ENCODE data around the gene SHC4. TPM values are rescaled to one million over a fixed set of nuclear protein-coding genes. Genes with fewer than 3 reads are reported as not detected.

SHC4 gene
- polyA plus RNA-seq, 1 of the 3 experiments (the other 2 are of a cell fraction) = 1.6 TPM

DNA sequence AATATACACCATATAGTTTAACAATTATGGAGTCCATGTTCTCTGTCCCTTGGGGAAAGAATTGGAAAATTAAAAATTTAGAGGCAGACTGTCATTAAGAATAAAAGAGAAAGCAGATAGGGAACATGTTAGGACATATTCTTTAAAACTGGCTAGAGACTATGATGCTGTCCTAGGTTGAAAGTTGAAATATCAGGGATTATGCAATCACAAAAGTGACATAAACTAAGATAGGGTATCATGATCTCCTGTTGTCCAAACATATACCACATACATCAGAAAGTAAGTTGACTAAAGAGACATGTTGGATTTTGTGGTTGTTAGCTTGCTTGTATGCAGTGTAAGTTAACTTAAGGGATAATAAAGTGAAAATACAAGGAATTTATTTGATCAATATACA lies 95.7 kb downstream of the SHC4 start (continued):
- no peak for TF ChIP-seq TEAD4 (IDR thresholded peaks at IDR 0.05; ENCODE audit: borderline replicate concordance, insufficient read depth)
- no peak for TF ChIP-seq NRF1 (IDR thresholded peaks at IDR 0.05; ENCODE audit: low read depth, low read length)
- TF ChIP-seq USF1 (IDR thresholded peaks at IDR 0.05; ENCODE audit: borderline replicate concordance, low read depth) = no peak
- TF ChIP-seq GATA2 (CRISPR knock-in tag; IDR thresholded peaks at IDR 0.05) = no peak

GRCh38 chr15:48866141-48866563 lies 97.6 kb downstream of the SHC4 start:
- Histone ChIP-seq H3K9me3 (no peaks in the 10 kb centered on the region), H3K36me3 (replicated peaks in 1 of 2; ENCODE audit: control insufficient read depth in 1 of 2, insufficient read depth in 2 of 2, low read length in 1 of 2) (no peaks in the 10 kb centered on the region), H3K27me3 (ENCODE audit: insufficient read depth) (no peaks in the 10 kb centered on the region), H3K27ac (ENCODE audit: low read depth in 2 of 2, low read length in 1 of 2) (peak overlapping the region; percentile 65 to 84; a peak in 3 of 4 replicates), H3F3A (replicated peaks; ENCODE audit: insufficient read depth) (peaks cover 18% of the 10 kb centered on the region), H4K20me1 (ENCODE audit: insufficient read depth) (no peaks in the 10 kb centered on the region), H3K4me1 (ENCODE audit: control insufficient read depth in 1 of 2, insufficient read depth in 2 of 2, low read depth in 1 of 2, low read length in 1 of 2) (peaks cover 0 to 41% of the 10 kb centered on the region in 2 experiments; a peak in 3 of 4 replicates), H3K9ac (peak overlapping the region; percentile 44), H3K9me2 (no peaks in the 10 kb centered on the region), H2AFZ (ENCODE audit: low read depth) (peak overlapping the region; percentile 44; the same call in 1 of the 2 replicates), H3K4me3 (ENCODE audit: low read depth in 2 of 2, low read length in 1 of 2) (no peak overlapping the region), H3K79me2 (ENCODE audit: insufficient read depth) (no peaks in the 10 kb centered on the region), H3K4me2 (peak overlapping the region; percentile 17)
- no peak for DNase-seq
- CTCF ChIA-PET = interaction anchor here (1.2 kb wide), 1 partner anchor 10 kb away, joined by 3 read pairs; no protein-coding TSS in a partner anchor
- 10% methylated on average over 2 of the region's 2 CpGs for WGBS (ENCODE audit: low lambda C conversion rate)
- POLR2A ChIA-PET = no interaction called here
- TF ChIP-seq NRF1 (IDR thresholded peaks at IDR 0.05; ENCODE audit: low read depth, low read length) (no peak), CHD2 (IDR thresholded peaks at IDR 0.05; ENCODE audit: low read length, partially characterized antibody) (no peak), USF1 (IDR thresholded peaks at IDR 0.05; ENCODE audit: borderline replicate concordance, low read depth) (no peak), EZH2phosphoT487 (IDR thresholded peaks at IDR 0.05; ENCODE audit: borderline replicate concordance, low read depth) (no peak), TCF12 (IDR thresholded peaks at IDR 0.05) (peak; percentile 89), SIN3A (IDR thresholded peaks at IDR 0.05; ENCODE audit: borderline replicate concordance, low read depth, low read length) (no peak), FOSL2 (IDR thresholded peaks at IDR 0.05; ENCODE audit: borderline replicate concordance, low read depth) (peak; percentile 25; the same call in 1 of the 2 replicates), NFIC (IDR thresholded peaks at IDR 0.05; ENCODE audit: borderline replicate concordance) (peak; percentile 87), FOXM1 (IDR thresholded peaks at IDR 0.05; ENCODE audit: low read depth) (no peak), FOXJ3 (CRISPR knock-in tag; IDR thresholded peaks at IDR 0.05) (no peak), ELF1 (IDR thresholded peaks at IDR 0.05) (no peak; the same call in 1 of the 2 replicates), EP300 (IDR thresholded peaks at IDR 0.05; ENCODE audit: borderline replicate concordance in 1 of 2, low read depth in 1 of 2, low read length in 1 of 2) (peak in 1 of 2 experiments; percentile 59; a peak in 1 of 4 replicates), MXI1 (IDR thresholded peaks at IDR 0.05; ENCODE audit: low read depth, low read length) (no peak), RFX5 (IDR thresholded peaks at IDR 0.05; ENCODE audit: low read length) (no peak), RCOR1 (IDR thresholded peaks at IDR 0.05; ENCODE audit: low read length) (no peak), TEAD4 (IDR thresholded peaks at IDR 0.05; ENCODE audit: borderline replicate concordance, insufficient read depth) (no peak), SMC3 (IDR thresholded peaks at IDR 0.05; ENCODE audit: low read depth, low read length) (no peak), CTCF (IDR thresholded peaks at IDR 0.05) (no peak), YY1 (IDR thresholded peaks at IDR 0.05; ENCODE audit: low read depth) (no peak), TAF1 (IDR thresholded peaks at IDR 0.05; ENCODE audit: borderline replicate concordance, low read depth, low read length) (no peak), RXRA (IDR thresholded peaks at IDR 0.05; ENCODE audit: borderline replicate concordance, low read depth) (no peak)
- TF ChIP-seq, protein P1, sequence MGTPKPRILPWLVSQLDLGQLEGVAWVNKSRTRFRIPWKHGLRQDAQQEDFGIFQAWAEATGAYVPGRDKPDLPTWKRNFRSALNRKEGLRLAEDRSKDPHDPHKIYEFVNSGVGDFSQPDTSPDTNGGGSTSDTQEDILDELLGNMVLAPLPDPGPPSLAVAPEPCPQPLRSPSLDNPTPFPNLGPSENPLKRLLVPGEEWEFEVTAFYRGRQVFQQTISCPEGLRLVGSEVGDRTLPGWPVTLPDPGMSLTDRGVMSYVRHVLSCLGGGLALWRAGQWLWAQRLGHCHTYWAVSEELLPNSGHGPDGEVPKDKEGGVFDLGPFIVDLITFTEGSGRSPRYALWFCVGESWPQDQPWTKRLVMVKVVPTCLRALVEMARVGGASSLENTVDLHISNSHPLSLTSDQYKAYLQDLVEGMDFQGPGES (IDR thresholded peaks at IDR 0.05; ENCODE audit: low read depth, low read length) = no peak
- TF ChIP-seq, protein P2, sequence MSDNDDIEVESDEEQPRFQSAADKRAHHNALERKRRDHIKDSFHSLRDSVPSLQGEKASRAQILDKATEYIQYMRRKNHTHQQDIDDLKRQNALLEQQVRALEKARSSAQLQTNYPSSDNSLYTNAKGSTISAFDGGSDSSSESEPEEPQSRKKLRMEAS (IDR thresholded peaks at IDR 0.05; ENCODE audit: low read depth) = no peak
